Measurements from ENCODE around the gene ZNF697. TPM values are rescaled to one million over a fixed set of nuclear protein-coding genes. Genes with fewer than 3 reads are reported as not detected.

The ZNF697 gene
- total and polyA plus RNA-seq, 10 of the 15 experiments (the other 5 are each of a cell fraction or from before 2014, with no cell fraction given): 0.48 to 5.9 (median 3.0) TPM

- TF ChIP-seq PRDM15 (CRISPR knock-in tag; IDR thresholded peaks at IDR 0.05): no peak
- TF ChIP-seq RBBP5 (conservative IDR thresholded peaks at IDR 0.05): no peak
- TF ChIP-seq NR2C1 (IDR thresholded peaks at IDR 0.05): no peak
- no peak for TF ChIP-seq EZH2 (IDR thresholded peaks at IDR 0.05; ENCODE audit: borderline replicate concordance, control insufficient read depth, low read depth, low read length)
- TF ChIP-seq CBX3 (IDR thresholded peaks at IDR 0.05; ENCODE audit: borderline replicate concordance, low read depth): no peak
These were observed 22.8 kb upstream of the ZNF697 start (continued) for GRCh38 chr1:119670898-119671297.

- 43% methylated on average over 6 of the region's 6 CpGs for WGBS (ENCODE audit: insufficient coverage, insufficient replicate concordance, low lambda C conversion rate, missing lambda C conversion rate)
- CTCF ChIA-PET: interaction anchor here (0.7 to 16.0 kb wide), 4 partner anchors 9 to 52 kb away, joined by 3 to 446 read pairs (median 96); no protein-coding TSS in a partner anchor
- no peak for TF ChIP-seq ZBTB33 (IDR thresholded peaks at IDR 0.05)
- no peak for TF ChIP-seq BCLAF1 (IDR thresholded peaks at IDR 0.05)
- no peak for TF ChIP-seq RBBP5 (conservative IDR thresholded peaks at IDR 0.05)
- no peak for TF ChIP-seq ZNF687 (IDR thresholded peaks at IDR 0.05)
- no peak for TF ChIP-seq ATF7 (IDR thresholded peaks at IDR 0.05; ENCODE audit: low read depth)
These were observed 19.1 kb upstream of the ZNF697 start for GRCh38 chr1:119667173-119667572.

More at GRCh38 chr1:119667173-119667572, 19.1 kb upstream of the ZNF697 start:
- Histone ChIP-seq H3K9ac (ENCODE audit: control insufficient read depth, insufficient read depth, low read length) (no peak overlapping the region), H3K27ac (ENCODE audit: control insufficient read depth, insufficient read depth) (no peak overlapping the region), H2AFZ (ENCODE audit: control insufficient read depth, low read depth, low read length) (no peak overlapping the region), H3K79me2 (ENCODE audit: control insufficient read depth, insufficient read depth, low read length) (no peaks in the 10 kb centered on the region), H3K27me3 (replicated peaks in 1 of 2; ENCODE audit: control insufficient read depth in 2 of 2, insufficient read depth in 2 of 2, low read length in 1 of 2) (no peaks in the 10 kb centered on the region; a peak in 1 of 4 replicates), H3K36me3 (ENCODE audit: control insufficient read depth in 2 of 2, insufficient read depth in 2 of 2, low read length in 1 of 2) (no peaks in the 10 kb centered on the region), H3K4me2 (ENCODE audit: control insufficient read depth, insufficient read depth) (no peak overlapping the region), H4K20me1 (ENCODE audit: control insufficient read depth, insufficient read depth) (no peaks in the 10 kb centered on the region), H3K4me3 (no peak overlapping the region), H3K4me1 (ENCODE audit: control insufficient read depth, insufficient read depth, low read length) (peaks cover 8% of the 10 kb centered on the region; the same call in 1 of the 2 replicates), H3K9me3 (replicated peaks; ENCODE audit: control insufficient read depth, insufficient read depth, low read length) (no peaks in the 10 kb centered on the region)
- FAIRE-seq: no peak
- ChIA-PET POLR2A (interaction anchor here (0.9 kb wide), 1 partner anchor 20 kb away, joined by 3 read pairs; no protein-coding TSS in a partner anchor), RAD21 (ENCODE audit: unreplicated experiment) (interaction anchor here (0.7 kb wide), 2 partner anchors 10 to 147 kb away, joined by 3 read pairs; no protein-coding TSS in a partner anchor), SMC1A (ENCODE audit: uncharacterized antibody, unreplicated experiment) (interaction anchor here (0.6 to 1.2 kb wide), 2 partner anchors 38 to 47 kb away, joined by 3 read pairs; no protein-coding TSS in a partner anchor)
- no peak for DNase-seq (ENCODE audit: low read depth, low spot score)
- intact Hi-C loops (cut with micrococcal nuclease; ENCODE audit: unreplicated experiment) (no loop called here), in situ Hi-C loops (cut with MboI) (no loop called here)
- no TSS peak for BruUV-seq (replicated peaks)
- ATAC-seq: no peak

Data from GM12878 (cell line).